GM21381 (cell line): ENCODE measurements around the gene NACC1.

Experiments used
- ATAC-seq: cut with Tn5 transposase; IDR thresholded peaks from one replicate; pipeline ENCODE4 v1.9.1; 2021; ENCODE audit warnings: mild to moderate bottlenecking, moderate library complexity; ENCODE audit not compliant: unreplicated experiment

Gene NACC1

DNA sequence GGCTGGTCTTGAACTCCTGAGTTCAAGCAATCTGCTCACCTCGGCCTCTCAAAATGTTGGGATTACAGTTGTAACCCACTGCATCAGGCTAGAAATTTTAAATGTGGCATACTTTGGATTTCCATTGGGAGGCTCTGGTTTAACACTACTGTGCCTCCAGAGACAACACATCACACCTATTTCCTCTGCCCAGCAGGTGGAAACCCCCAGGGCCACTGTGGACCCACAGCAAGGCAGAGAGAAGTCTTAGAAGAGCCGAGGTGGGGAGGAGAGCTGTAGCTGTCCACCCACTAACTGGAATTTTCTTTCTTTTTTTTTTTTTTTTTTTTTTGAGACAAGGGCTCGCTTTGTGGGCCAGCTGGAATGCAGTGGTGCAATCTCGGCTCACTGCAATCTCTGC is 71.5 kb downstream of the NACC1 start:
- ATAC-seq, result no peak
